HepG2 (cell line): ENCODE measurements around the gene TIMM13. TPM values are rescaled to one million over a fixed set of nuclear protein-coding genes. Genes with fewer than 3 reads are reported as not detected.

Experiments used
- ATAC-seq: fragments of 200-7000 bp; cut with Tn5 transposase; 3 replicates; pipeline ENCODE4 v1.9.1; 2020; ENCODE audit warnings: mild to moderate bottlenecking, moderate library complexity
- BruUV-seq: library from RNA; stranded (reverse); fragments of 400-500 nt; replicated peaks from 2 replicates; lab custom pipeline; 2021; lab: Mats Ljungman, UMichigan
- CTCF ChIA-PET: fragments of 300-600 bp; formaldehyde crosslinking; extraction: SDS; loops from one replicate; lab custom pipeline; 2021; ENCODE audit warnings: low total read pairs, inconsistent platforms, low intra/inter-chr PET ratio; lab: Yijun Ruan, JAX
- POLR2A ChIA-PET: fragments of 350-600 bp; sonication (Branson Sonifier 250); formaldehyde crosslinking; loops from one replicate; lab custom pipeline; 2020; ENCODE audit warnings: antibody characterized with exemption, inconsistent platforms; lab: Yijun Ruan, JAX
- DNase-seq: peaks from one replicate; pipeline ENCODE4 v3.0.0-alpha.2; 2015; ENCODE audit warnings: low spot score
- FAIRE-seq: peaks from 3 replicates; lab custom pipeline; 2011; peaks lifted over from hg19 to GRCh38; lab: Jason Lieb, UNC
- H2AFZ ChIP-seq: one replicate; pipeline ENCODE4 v1.6.1; 2011; ENCODE audit warnings: low read length, inconsistent platforms
- H3K27ac ChIP-seq: fragments of 300-600 bp; 3 replicates; pipeline ENCODE4 v1.8.0; 2011; ENCODE audit warnings: mixed run types, mild to moderate bottlenecking, mixed read lengths, low read length, inconsistent platforms; ENCODE audit not compliant: insufficient read depth; ENCODE audit errors: extremely low read length
- H3K27me3 ChIP-seq, 2 experiments: fragments of 200-600 bp in 1 of 2; 2 replicates in 1 of 2; 3 replicates in 1 of 2; pipeline versions ENCODE4 v1.6.0 to v1.8.0; 2011; ENCODE audit warnings: low read length in 2 of 2, mild to moderate bottlenecking in 2 of 2, moderate library complexity in 2 of 2, inconsistent platforms in 1 of 2; ENCODE audit not compliant: insufficient read depth in 2 of 2, control insufficient read depth in 1 of 2
- H3K36me3 ChIP-seq, 2 experiments: fragments of 200-600 bp in 1 of 2; replicated peaks in 1 of 2; 2 replicates in 1 of 2; 3 replicates in 1 of 2; pipeline versions ENCODE4 v1.5.1 to v1.8.0; 2011; ENCODE audit warnings: low read length in 2 of 2, inconsistent platforms in 1 of 2; ENCODE audit not compliant: insufficient read depth in 2 of 2, control insufficient read depth in 1 of 2
- H3K4me1 ChIP-seq: 2 replicates; pipeline ENCODE4 v1.5.1; 2012; ENCODE audit warnings: low read length, inconsistent platforms; ENCODE audit not compliant: insufficient read depth
- H3K4me2 ChIP-seq: 2 replicates; pipeline ENCODE4 v1.6.0; 2011; ENCODE audit warnings: low read depth, low read length, inconsistent platforms
- H3K4me3 ChIP-seq, 3 experiments: fragments of 200-600 bp in 1 of 3; sonication (generic), shearing (Covaris generic) in 1 of 3; replicated peaks in 1 of 3; 2 replicates each; pipeline ENCODE4 v1.5.1; 2011 to 2016; ENCODE audit warnings: low read length in 3 of 3, inconsistent platforms in 2 of 3, low read depth in 2 of 3, mild to moderate bottlenecking in 2 of 3, control low read depth in 1 of 3, mixed read lengths in 1 of 3; ENCODE audit not compliant: insufficient read depth in 1 of 3
- H3K79me2 ChIP-seq: one replicate; pipeline ENCODE4 v1.6.1; 2011; ENCODE audit warnings: low read length, inconsistent platforms; ENCODE audit not compliant: insufficient read depth
- H3K9ac ChIP-seq: 2 replicates; pipeline ENCODE4 v1.6.0; 2011; ENCODE audit warnings: mild to moderate bottlenecking, low read depth, low read length, inconsistent platforms; ENCODE audit not compliant: insufficient read depth
- H3K9me3 ChIP-seq: 2 replicates; pipeline ENCODE4 v1.5.1; 2012; ENCODE audit warnings: mild to moderate bottlenecking, low read length
- H4K20me1 ChIP-seq: 2 replicates; pipeline ENCODE4 v1.6.0; 2011; ENCODE audit warnings: inconsistent platforms, mild to moderate bottlenecking, low read length, moderate library complexity; ENCODE audit not compliant: insufficient read depth
- TRAFD1 ChIP-seq: sonication (generic); formaldehyde crosslinking; IDR thresholded peaks from 2 replicates; pipeline ENCODE4 v1.5.1; 2020; ENCODE audit warnings: missing genetic modification reagents, mild to moderate bottlenecking, borderline replicate concordance
- ZBTB7B ChIP-seq: sonication (generic); formaldehyde crosslinking; IDR thresholded peaks from 2 replicates; pipeline ENCODE4 v1.4.0; 2020; ENCODE audit warnings: missing genetic modification reagents
- ZNF512B ChIP-seq: sonication (generic); formaldehyde crosslinking; IDR thresholded peaks from 2 replicates; pipeline ENCODE4 v1.5.1; 2020; ENCODE audit warnings: missing genetic modification reagents, mild to moderate bottlenecking, borderline replicate concordance
- WGBS: methylation state at CpG from one replicate; pipeline ENCODE4 v1.1.6; 2017; ENCODE audit warnings: low lambda C conversion rate; 5-methylcytosine and 5-hydroxymethylcytosine counted together
- in situ Hi-C: cut with HindIII; loops from 2 replicates; pipeline ENCODE4 v1.10.0; 2017; ENCODE audit warnings: low pct_unique_long_range_greater_than_20kb; ENCODE audit not compliant: extremely low pct_ligation_motif_present
- intact Hi-C: fragments of 100-400 bp; cut with micrococcal nuclease; formaldehyde crosslinking; loops from one replicate; pipeline ENCODE4 v1.10.0; 2022; ENCODE audit not compliant: unreplicated experiment
- polyA plus RNA-seq, 8 experiments: library from polyadenylated mRNA; depleted of rRNA in 3 of 8; stranded (reverse) in 7 of 8; unstranded in 1 of 8; fragments of >200 nt; fragmentation: Illumina TruSeq in 4 of 8; extraction: Trizol in 4 of 8; gene quantifications; 2 replicates each; pipeline versions ENCODE4 v1.2.1 to v1.2.3, GENCODE V29; 2011 to 2016; ENCODE audit warnings: low read depth in 4 of 8, missing spikeins in 1 of 8, mixed read lengths in 1 of 8; ENCODE audit not compliant: insufficient read depth in 1 of 8
- total RNA-seq, 5 experiments: library from RNA; depleted of rRNA; stranded (reverse); fragments of >200 nt; fragmentation: Illumina TruSeq; extraction: Trizol; gene quantifications; 2 replicates each; pipeline ENCODE4 v1.2.3, GENCODE V29; 2016; ENCODE audit warnings: low read depth in 1 of 5

TIMM13 gene
- total and polyA plus RNA-seq, 2 of the 13 experiments (the other 11 are each of a cell fraction or from before 2014, with no cell fraction given): 48.4 to 108 TPM

GRCh38 chr19:2454962-2455850, 27.8 kb upstream of the TIMM13 start:
- TF ChIP-seq TRAFD1 (CRISPR knock-in tag) (0 out of 2 replicates have a peak, but pooled peaks have one; percentile 35), ZNF512B (no peak), ZBTB7B (CRISPR knock-in tag) (0 out of 2 replicates have a peak, but pooled peaks have one; percentile 45)
- TF ChIP-seq, all 625 proteins: peak for 2
- POLR2A ChIA-PET: interaction anchor here (1.3 to 3.5 kb wide), 2 partner anchors 21 to 28 kb away, joined by 3 to 49 read pairs; partner anchors contain the start of genes GADD45B and TIMM13
- Histone ChIP-seq H3K79me2 (peaks cover 51% of the 10 kb centered on the region), H3K27me3 (no peaks in the 10 kb centered on the region), H3K27ac (peak overlapping the region; percentile 64), H3K9ac (peak overlapping the region; percentile 95), H2AFZ (no peak overlapping the region), H4K20me1 (0 out of 2 replicates have a peak, but pooled peaks cover 9% of the 10 kb centered on the region), H3K4me1 (peaks cover 41% of the 10 kb centered on the region), H3K4me3 (peak overlapping the region; percentile 84 to 95 (median 85)), H3K4me2 (peak overlapping the region; percentile 87), H3K36me3 (peaks cover 2 to 16% of the 10 kb centered on the region in 2 experiments; a peak in 1 of 5 replicates), H3K9me3 (no peaks in the 10 kb centered on the region)
- ATAC-seq: no peak
- in situ Hi-C loops: no loop called here
- intact Hi-C loops: no loop called here
- DNase-seq: no peak
- BruUV-seq: no TSS peak
- 95% methylated on average over 9 of the region's 14 CpGs for WGBS
- CTCF ChIA-PET: no interaction called here
- no peak for FAIRE-seq
